GM04503 (cell line): ENCODE measurements around the gene LSM2.

Experiments used
- DNase-seq: peaks from one replicate; pipeline ENCODE4 v3.0.0-alpha.2; 2012; ENCODE audit warnings: low read depth

LSM2 gene

GRCh38 chr6:31776989-31777666, 29.6 kb downstream of the LSM2 start, which contains the start of gene VWA7:
Gene VWA7 (minus strand): TSS chr6:31777328. CDS start chr6:31776779, 549 bp downstream.
- no peak for DNase-seq

- no peak for DNase-seq
These were observed 30.2 kb downstream of the LSM2 start for GRCh38 chr6:31776485-31776988.

DNA sequence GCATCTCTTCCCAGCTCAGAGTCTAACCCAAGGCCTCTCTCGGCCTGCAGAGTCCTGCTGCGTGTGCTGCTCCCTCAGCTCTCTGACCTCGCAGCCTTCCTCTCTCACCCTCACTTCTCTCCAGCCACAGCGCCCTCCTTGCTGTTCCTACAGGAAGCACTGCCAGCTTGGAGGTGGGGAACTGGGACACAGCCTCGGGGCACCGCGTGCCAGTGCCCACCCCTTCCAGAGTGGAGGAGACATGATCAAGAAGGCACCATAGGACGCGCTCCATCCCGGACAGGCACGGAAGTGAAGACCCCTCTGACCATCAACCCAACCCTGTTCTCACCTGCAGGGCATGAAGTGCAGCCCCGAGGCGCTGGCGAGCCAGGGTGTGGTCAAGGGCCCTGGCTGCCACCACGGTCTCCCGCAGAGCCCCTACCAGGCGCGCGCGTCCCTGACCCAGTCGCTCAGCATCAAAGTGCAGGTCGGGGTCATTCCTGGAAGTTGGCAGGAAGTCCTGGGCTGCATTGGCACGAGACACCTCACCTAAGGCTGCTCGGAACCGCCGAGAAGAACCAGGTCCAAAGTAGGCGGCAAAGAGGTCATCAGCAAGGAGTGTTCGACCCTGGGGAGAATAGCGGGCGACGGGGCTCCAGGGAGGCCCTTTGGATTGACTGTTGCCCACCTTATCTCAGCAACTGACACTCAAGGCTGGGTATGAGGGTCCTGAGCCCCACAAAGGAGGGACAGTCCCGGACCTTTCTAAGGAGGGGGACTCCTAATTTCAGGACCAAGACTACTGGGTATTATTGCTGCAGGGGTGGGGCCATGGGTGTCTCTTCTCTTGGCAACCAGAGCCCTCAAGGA, 30.9 kb downstream of the LSM2 start:
- no peak for DNase-seq

DNA sequence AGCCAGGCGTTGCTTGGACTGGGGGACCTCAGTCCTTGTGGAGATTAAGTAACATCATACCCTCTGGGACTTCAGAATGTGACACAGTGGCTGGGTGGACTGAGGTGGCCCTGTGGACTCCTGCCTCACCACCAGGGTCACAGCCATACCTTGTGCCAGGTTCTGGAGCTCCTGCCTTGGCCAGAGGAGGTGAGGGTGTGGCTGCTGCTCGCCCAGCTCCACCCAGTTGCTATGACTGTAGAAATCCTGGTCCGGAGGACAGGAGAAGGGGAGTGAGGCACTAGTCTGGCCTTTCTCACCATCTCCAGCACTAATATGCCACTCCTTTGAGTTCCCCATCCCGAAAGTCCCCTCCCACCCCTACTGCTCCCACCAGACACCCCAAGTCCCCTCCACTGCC, 31.6 kb downstream of the LSM2 start:
- DNase-seq, result no peak

GRCh38 chr6:31771992-31772358, 34.8 kb downstream of the LSM2 start:
- no peak for DNase-seq

DNA sequence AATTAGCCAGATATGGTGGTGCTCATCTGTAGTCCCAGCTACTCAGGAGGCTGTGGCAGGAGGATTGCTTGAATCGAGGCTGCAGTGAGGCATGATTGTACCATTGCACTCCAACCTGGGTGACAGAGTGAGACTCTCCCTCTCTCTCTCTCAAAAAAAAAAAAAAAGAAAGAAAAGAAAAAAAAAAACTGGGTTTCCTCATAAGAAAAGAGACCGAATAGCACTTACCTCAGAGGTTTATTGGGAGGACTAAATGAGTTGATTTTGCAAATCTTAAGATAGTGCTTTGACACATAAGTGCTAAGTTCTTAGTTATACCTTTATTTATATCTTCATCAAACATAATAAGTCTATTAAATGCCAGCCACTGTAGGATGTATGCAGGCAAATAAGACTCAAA, 35.9 kb downstream of the LSM2 start:
- DNase-seq, result no peak

DNA sequence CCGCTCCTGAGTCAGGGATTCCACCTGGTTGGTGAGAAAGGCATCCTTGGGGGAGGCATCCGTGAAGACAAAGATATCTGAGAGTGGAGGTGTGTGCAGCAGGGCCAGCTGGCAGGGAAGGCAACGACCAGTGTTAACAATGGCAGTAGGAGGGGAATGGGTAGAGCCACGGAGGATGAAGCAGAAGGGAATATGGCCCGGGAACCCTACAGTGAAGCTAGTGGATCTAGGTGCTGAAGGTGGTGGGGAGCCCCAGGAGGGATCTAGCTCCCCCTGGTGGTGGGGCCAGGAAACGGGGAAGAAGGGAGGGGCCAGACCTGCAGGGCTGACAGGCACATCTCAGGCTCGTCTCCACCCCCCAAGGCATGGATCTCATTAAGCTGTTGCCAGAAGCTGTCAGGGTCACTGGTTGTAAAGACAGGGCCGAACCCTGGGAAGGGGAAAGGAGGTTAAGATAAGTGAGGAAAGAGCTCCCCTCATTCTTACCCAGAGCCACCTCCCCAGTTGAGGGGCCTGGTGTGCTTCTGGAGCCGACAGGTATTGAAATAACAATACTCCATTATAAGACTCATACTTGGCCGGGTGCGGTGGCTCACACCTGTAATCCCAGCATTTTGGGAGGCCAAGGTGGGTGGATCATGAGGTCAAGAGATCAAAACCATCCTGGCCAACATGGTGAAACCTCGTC, 36.9 kb downstream of the LSM2 start:
- DNase-seq, result no peak

DNA sequence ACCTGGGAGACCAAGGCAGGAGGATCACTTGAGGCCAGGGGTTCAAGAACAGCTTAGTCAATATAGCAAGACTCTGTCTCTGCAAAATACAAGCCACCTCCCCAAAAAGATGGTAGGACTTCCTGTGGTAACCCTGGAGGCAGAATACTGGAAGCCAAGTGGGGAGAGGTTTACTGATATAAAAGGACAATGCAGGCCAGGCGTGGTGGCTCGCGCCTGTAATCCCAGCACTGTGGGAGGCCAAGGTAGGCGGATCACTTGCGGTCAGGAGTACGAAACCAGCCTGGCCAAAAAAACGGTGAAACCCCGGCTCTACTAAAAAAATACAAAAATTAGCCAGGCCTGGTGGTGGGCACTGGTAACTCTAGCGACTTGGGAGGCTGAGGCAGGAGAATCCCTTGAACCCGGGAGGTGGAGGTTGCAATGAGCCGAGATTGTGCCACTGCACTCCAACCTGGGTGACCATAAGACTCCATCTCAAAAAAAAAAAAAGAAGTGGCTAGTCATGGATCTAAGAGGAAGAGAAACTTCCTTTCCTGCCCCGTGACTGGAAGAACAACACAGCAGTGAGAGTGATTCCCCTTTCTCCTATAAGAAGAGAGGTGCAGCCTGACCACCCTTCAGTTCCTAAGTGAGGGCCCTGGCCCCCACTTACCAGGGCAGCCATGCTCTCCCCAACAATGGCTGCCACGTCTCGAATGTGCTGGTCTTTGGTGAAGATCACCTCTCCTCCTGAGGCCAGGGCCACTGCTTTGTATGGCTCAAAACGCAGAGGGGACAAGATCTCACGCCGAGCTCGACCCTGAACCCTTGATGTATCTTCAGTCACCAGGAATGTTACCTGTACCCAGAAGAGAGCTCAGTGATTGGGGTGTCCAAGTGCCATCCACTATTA, 38.2 kb downstream of the LSM2 start:
- no peak for DNase-seq

DNA sequence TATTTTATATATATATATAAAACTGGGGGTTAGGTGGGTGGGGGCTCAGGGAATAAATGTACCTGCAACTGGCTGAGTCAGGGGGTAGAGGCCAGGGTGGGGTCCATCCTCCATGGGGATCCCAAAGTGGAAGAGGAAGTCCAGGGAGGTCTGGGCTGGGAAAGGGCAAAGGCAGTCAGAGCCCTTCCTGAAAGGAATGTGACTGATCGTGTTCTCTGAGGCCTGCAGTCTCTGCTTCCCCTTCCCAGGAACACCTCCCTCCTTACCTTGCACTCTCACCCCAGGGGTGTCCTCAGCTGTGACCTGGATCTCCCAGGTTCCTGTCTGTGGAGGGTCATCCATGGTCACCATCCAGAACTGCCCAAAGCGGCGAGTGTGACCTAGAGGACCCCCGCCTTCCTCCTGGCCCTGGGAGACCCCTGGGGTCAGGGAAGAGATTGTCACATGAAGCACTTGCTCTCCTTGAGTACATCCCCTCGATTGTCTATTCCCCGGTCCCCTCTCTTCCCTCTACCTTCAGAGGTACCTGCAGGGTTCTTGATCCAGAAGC, 39.6 kb downstream of the LSM2 start:
- DNase-seq, result no peak

GRCh38 chr6:31765910-31766794, 40.6 kb downstream of the LSM2 start:
- DNase-seq, result no peak

- no peak for DNase-seq
These were observed 41.2 kb downstream of the LSM2 start for GRCh38 chr6:31765559-31765909.

- DNase-seq, result no peak
These were observed 42.6 kb downstream of the LSM2 start for GRCh38 chr6:31764198-31764597.

GRCh38 chr6:31763619-31763940, 43.2 kb downstream of the LSM2 start:
- peak; percentile 76 for DNase-seq

GRCh38 chr6:31762878-31763618, 43.7 kb downstream of the LSM2 start:
- DNase-seq, result no peak

- DNase-seq, result no peak
These were observed 44.4 kb downstream of the LSM2 start, which contains the start of gene SAPCD1 for GRCh38 chr6:31762356-31762755. Gene SAPCD1 (plus strand): TSS chr6:31762656. CDS start chr6:31763055, 399 bp downstream.

GRCh38 chr6:31761343-31761742, 45.4 kb downstream of the LSM2 start:
- DNase-seq, result no peak

- DNase-seq, result no peak
These were observed 46.0 kb downstream of the LSM2 start for GRCh38 chr6:31760790-31761189.

GRCh38 chr6:31758281-31758680, 48.5 kb downstream of the LSM2 start:
- no peak for DNase-seq

- DNase-seq, result no peak
These were observed 53.9 kb downstream of the LSM2 start for GRCh38 chr6:31752739-31753319.
